ENCODE data around the gene DOCK7.

DOCK7 gene

GRCh38 chr1:62687903-62688686 lies at the start of gene DOCK7:
Gene DOCK7 (minus strand): TSS chr1:62688386. CDS start chr1:62688264, 122 bp downstream.
- peak within 1 kb of the TSS; percentile 93 for H3K27ac ChIP-seq
- TF ChIP-seq CTCF (conservative IDR thresholded peaks at IDR 0.05) (no peak), ZFX (IDR thresholded peaks at IDR 0.05) (peak; percentile 98)

GRCh38 chr1:62735491-62736171 lies 47.4 kb upstream of the DOCK7 start:
- TF ChIP-seq CTCF (conservative IDR thresholded peaks at IDR 0.05): no peak
- H3K27ac ChIP-seq: no peak overlapping the region

- H3K27ac ChIP-seq: no peak overlapping the region
- TF ChIP-seq ZFX (IDR thresholded peaks at IDR 0.05) (no peak), CTCF (conservative IDR thresholded peaks at IDR 0.05) (no peak)
Observed at GRCh38 chr1:62732331-62732730, 44.1 kb upstream of the DOCK7 start.

GRCh38 chr1:62728963-62729362 lies 40.8 kb upstream of the DOCK7 start:
- no peak overlapping the region for H3K27ac ChIP-seq
- TF ChIP-seq CTCF (conservative IDR thresholded peaks at IDR 0.05) (no peak), ZFX (IDR thresholded peaks at IDR 0.05) (no peak)

GRCh38 chr1:62727656-62728407 lies 39.6 kb upstream of the DOCK7 start:
- no peak for TF ChIP-seq CTCF (conservative IDR thresholded peaks at IDR 0.05)
- TF ChIP-seq ZFX (IDR thresholded peaks at IDR 0.05): no peak
- H3K27ac ChIP-seq: no peak overlapping the region

- no peak overlapping the region for H3K27ac ChIP-seq
- TF ChIP-seq ZFX (IDR thresholded peaks at IDR 0.05) (no peak), CTCF (conservative IDR thresholded peaks at IDR 0.05) (no peak)
Observed at GRCh38 chr1:62726011-62726442, 37.8 kb upstream of the DOCK7 start.

- TF ChIP-seq ZFX (IDR thresholded peaks at IDR 0.05) (no peak), CTCF (conservative IDR thresholded peaks at IDR 0.05) (no peak)
- H3K27ac ChIP-seq: no peak overlapping the region
Observed at GRCh38 chr1:62725255-62725654, 37.1 kb upstream of the DOCK7 start.
